HG03139 (cell line): ENCODE measurements around the gene ISL1.

Experiments
- ATAC-seq: cut with Tn5 transposase; IDR thresholded peaks from one replicate; pipeline ENCODE4 v1.9.1; 2021; ENCODE audit not compliant: unreplicated experiment

The ISL1 gene

GRCh38 chr5:51386916-51387883 is 4.0 kb downstream of the ISL1 start:
- no peak for ATAC-seq

GRCh38 chr5:51387884-51388275 is 4.6 kb downstream of the ISL1 start:
- no peak for ATAC-seq

GRCh38 chr5:51388488-51389287 is 5.4 kb downstream of the ISL1 start:
- no peak for ATAC-seq

- ATAC-seq, result no peak
Observed at GRCh38 chr5:51389288-51389576, 6.0 kb downstream of the ISL1 start.

- ATAC-seq, result no peak
Observed at GRCh38 chr5:51389577-51390463, 6.6 kb downstream of the ISL1 start.

GRCh38 chr5:51391175-51391574 is 7.9 kb downstream of the ISL1 start:
- no peak for ATAC-seq

- ATAC-seq, result no peak
Observed at GRCh38 chr5:51392689-51393199, 9.5 kb downstream of the ISL1 start.

GRCh38 chr5:51394609-51395008 is 11.4 kb downstream of the ISL1 start:
- no peak for ATAC-seq

- ATAC-seq, result no peak
Observed at GRCh38 chr5:51395245-51395644, 12.0 kb downstream of the ISL1 start.

- ATAC-seq, result no peak
Observed at GRCh38 chr5:51395666-51396356, 12.6 kb downstream of the ISL1 start.

GRCh38 chr5:51396797-51397196 is 13.5 kb downstream of the ISL1 start:
- ATAC-seq, result no peak

GRCh38 chr5:51397996-51398395 is 14.7 kb downstream of the ISL1 start:
- no peak for ATAC-seq

GRCh38 chr5:51398875-51399642 is 15.8 kb downstream of the ISL1 start:
- ATAC-seq, result no peak

- ATAC-seq, result no peak
Observed at GRCh38 chr5:51399643-51400006, 16.4 kb downstream of the ISL1 start.

- no peak for ATAC-seq
Observed at GRCh38 chr5:51404255-51404654, 21.0 kb downstream of the ISL1 start.

- no peak for ATAC-seq
Observed at GRCh38 chr5:51411921-51412325, 28.7 kb downstream of the ISL1 start.

GRCh38 chr5:51414516-51414915 is 31.3 kb downstream of the ISL1 start:
- ATAC-seq, result no peak

- no peak for ATAC-seq
Observed at GRCh38 chr5:51416149-51416548, 32.9 kb downstream of the ISL1 start.

- no peak for ATAC-seq
Observed at GRCh38 chr5:51433052-51433710, 49.9 kb downstream of the ISL1 start.
